ENCODE results near the gene DPH1. TPM values are rescaled to one million over a fixed set of nuclear protein-coding genes. Genes with fewer than 3 reads are reported as not detected.
A peak's percentile ranks its signal among the peaks of the same experiment; 100 is the strongest.

The DPH1 gene
- total and polyA plus RNA-seq, 10 donors, result 20.6 to 58.5 (median 42.9) TPM

DNA sequence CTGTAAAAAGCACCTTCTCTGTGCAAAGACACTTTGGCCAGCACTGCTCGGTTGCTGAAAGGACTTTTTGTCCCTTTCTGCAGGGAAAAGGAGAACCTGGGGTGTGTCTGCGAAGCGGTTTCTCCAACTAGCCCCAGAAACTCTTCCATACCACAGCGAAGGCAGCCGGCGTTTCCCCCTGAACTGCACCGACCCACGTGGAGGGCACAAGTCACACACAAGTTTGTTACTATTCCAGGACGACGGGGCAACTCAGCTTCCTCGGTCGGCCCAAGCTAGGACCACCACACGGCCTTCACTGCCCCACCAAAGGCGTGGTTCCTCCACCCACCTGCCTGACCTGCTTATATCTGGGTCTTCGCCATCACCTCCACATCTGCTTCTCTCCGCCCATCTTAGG is 6.7 kb upstream of the DPH1 start:
- 49 to 63% (median 58%) methylated on average over 16 of the region's 16 CpGs for WGBS, 5 donors
- peaks cover 25 to 66% (median 53%) of the 10 kb centered on the region in 6 donors for H3K4me1 ChIP-seq
- H3K9me3 ChIP-seq, result no peaks in the 10 kb centered on the region
- no peaks in the 10 kb centered on the region for H3K36me3 ChIP-seq
- peak overlapping the region in 6 of 8 donors; percentile 33 to 84 (median 65) for H3K4me3 ChIP-seq
- intact Hi-C loops (cut with DNase I; ENCODE audit: low total_unique reads), result no loop called here
- no peak for DNase-seq
- TF ChIP-seq, protein P1, sequence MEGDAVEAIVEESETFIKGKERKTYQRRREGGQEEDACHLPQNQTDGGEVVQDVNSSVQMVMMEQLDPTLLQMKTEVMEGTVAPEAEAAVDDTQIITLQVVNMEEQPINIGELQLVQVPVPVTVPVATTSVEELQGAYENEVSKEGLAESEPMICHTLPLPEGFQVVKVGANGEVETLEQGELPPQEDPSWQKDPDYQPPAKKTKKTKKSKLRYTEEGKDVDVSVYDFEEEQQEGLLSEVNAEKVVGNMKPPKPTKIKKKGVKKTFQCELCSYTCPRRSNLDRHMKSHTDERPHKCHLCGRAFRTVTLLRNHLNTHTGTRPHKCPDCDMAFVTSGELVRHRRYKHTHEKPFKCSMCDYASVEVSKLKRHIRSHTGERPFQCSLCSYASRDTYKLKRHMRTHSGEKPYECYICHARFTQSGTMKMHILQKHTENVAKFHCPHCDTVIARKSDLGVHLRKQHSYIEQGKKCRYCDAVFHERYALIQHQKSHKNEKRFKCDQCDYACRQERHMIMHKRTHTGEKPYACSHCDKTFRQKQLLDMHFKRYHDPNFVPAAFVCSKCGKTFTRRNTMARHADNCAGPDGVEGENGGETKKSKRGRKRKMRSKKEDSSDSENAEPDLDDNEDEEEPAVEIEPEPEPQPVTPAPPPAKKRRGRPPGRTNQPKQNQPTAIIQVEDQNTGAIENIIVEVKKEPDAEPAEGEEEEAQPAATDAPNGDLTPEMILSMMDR (IDR thresholded peaks at IDR 0.05 in 8 of 11, conservative IDR thresholded peaks at IDR 0.05 in 3 of 11), result no peak
- TF ChIP-seq POLR2AphosphoS5 (IDR thresholded peaks at IDR 0.05) (no peak), POLR2A (IDR thresholded peaks at IDR 0.05) (no peak)
- H3K27me3 ChIP-seq (replicated peaks in 1 of 7), result peaks cover 2 to 77% (median 33%) of the 10 kb centered on the region in 7 donors
- no peak overlapping the region for H3K27ac ChIP-seq

DNA sequence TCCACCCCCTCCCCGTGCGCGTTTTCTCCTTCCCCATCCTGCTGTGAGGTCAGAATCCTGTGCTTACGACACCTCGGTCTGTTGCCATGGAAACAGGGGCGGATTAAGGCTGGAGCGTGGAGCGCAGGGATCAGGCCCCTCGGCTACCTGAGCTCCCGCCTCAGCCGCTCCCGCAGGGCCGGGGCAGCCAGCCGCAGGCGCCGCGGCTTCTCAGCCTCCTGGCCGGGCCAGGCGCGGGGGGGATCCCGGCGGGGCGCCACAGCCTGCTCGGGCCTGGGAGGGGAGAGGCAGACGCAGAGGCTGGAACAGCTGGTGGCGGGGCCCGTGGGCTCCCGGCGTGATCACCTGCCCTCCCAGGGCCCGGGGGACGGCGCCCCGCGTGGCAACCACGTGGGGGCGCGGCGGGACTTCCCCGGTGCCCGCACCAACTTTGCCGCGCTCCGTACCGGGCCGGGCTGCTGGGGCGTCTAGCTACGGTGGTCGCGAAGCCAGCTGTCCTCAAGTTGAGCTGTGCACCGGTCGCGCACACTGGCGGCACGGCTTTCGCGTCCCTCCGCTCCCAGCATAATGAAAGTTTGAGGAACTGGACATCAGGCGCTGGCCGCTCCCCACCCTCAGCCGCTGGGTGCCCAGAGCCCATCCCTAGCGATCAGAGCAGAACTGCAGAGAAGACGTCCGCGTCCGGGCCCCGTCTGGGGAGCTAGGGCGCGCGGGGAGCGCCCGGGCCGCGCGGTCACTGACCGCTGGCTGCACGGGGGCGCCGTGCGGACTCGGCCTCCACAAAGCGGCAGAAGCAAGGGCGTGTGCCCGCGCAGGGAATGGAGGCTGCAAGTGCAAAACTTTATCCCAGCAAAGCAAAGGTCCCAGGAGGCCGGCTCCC is 6.0 kb upstream of the DPH1 start:
- H3K27me3 ChIP-seq (replicated peaks in 1 of 7), result peaks cover 2 to 77% (median 33%) of the 10 kb centered on the region in 7 donors
- peaks cover 25 to 66% (median 53%) of the 10 kb centered on the region in 6 donors for H3K4me1 ChIP-seq
- DNase-seq, result no peak
- H3K27ac ChIP-seq, result peak overlapping the region in 1 of 8 donors; percentile 11
- H3K36me3 ChIP-seq, result no peaks in the 10 kb centered on the region
- TF ChIP-seq, protein P1 (IDR thresholded peaks at IDR 0.05 in 8 of 11, conservative IDR thresholded peaks at IDR 0.05 in 3 of 11), result no peak
- no peak for TF ChIP-seq POLR2AphosphoS5 (IDR thresholded peaks at IDR 0.05)
- TF ChIP-seq POLR2A (IDR thresholded peaks at IDR 0.05), result no peak
- no peaks in the 10 kb centered on the region for H3K9me3 ChIP-seq
- peak overlapping the region; percentile 33 to 84 (median 65) for H3K4me3 ChIP-seq
- intact Hi-C loops (cut with DNase I; ENCODE audit: low total_unique reads), result no loop called here
- 0 to 2% (median 2%) methylated on average over 5 to 85 of the region's 85 CpGs for WGBS, 5 donors

DNA sequence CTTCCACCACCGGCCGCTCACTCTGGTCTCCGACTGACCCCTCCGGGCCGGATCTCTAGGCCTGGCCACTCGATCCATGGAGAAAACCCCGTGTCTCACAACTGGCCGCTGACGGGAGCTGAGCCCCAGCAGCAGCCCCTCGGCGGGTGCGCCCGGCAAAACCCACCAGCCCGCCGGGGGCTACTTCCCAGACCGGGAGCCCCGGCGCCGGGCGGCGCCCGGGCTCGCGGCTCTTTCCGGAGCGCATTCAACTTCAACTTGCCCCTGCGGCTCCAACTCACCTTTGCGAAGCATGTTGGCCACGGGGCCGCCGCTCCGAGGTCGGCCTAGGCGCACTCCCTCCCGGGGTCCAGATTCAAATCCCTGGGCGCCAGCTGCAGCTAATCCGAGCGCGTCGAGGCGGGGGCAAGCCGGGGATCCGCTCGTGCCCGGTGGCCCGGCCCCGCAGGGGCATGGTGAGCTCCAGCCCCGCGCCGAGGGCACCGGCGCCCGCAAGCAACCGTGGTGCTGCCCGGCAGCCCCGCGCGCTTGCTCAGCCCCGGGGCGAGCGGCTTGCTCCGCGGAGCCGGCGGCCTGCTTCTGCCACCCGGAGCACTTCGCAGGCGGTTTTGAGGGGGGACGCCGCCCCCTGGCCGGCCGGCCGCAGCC is 5.3 kb upstream of the DPH1 start:
- peaks cover 25 to 68% (median 57%) of the 10 kb centered on the region in 6 donors for H3K4me1 ChIP-seq
- 1 to 2% (median 1%) methylated on average over 29 to 73 of the region's 73 CpGs for WGBS, 5 donors
- intact Hi-C loops (cut with DNase I; ENCODE audit: low total_unique reads), result loop anchor here (5.0 kb wide), 1 partner anchor 117 kb away; no protein-coding TSS in a partner anchor
- no peaks in the 10 kb centered on the region for H3K9me3 ChIP-seq
- H3K27ac ChIP-seq, result peak overlapping the region in 1 of 8 donors; percentile 28
- no peaks in the 10 kb centered on the region for H3K36me3 ChIP-seq
- TF ChIP-seq POLR2AphosphoS5 (IDR thresholded peaks at IDR 0.05) (no peak), POLR2A (IDR thresholded peaks at IDR 0.05) (no peak)
- TF ChIP-seq, protein P1 (IDR thresholded peaks at IDR 0.05 in 8 of 11, conservative IDR thresholded peaks at IDR 0.05 in 3 of 11), result no peak
- H3K27me3 ChIP-seq (replicated peaks in 1 of 7), result peaks cover 2 to 77% (median 33%) of the 10 kb centered on the region in 7 donors
- DNase-seq, result no peak
- peak overlapping the region; percentile 33 to 84 (median 65) for H3K4me3 ChIP-seq

Measured in spleen (tissue), 11 donors.